Activated CD4-positive, alpha-beta T cell treated with anti-CD3 and anti-CD28 coated beads, Interleukin-2, amount 10 ng/mL, durations not matched to agents 7 days and 5 days (primary cell): ENCODE measurements around the gene ANXA1. TPM values are rescaled to one million over a fixed set of nuclear protein-coding genes. Genes with fewer than 3 reads are reported as not detected.
A peak's percentile ranks its signal among the peaks of the same experiment; 100 is the strongest.
"Not testable (repeated sequence)": the region's sequence is repeated elsewhere in the genome, so short reads cannot be mapped to it uniquely, and the experiment has no call there.

Source experiments
- CTCF ChIA-PET: fragments of 350-600 bp; sonication (Branson Sonifier 250); formaldehyde crosslinking; loops from one replicate; lab custom pipeline; 2021; ENCODE audit warnings: antibody characterized with exemption; lab: Charles Lee
- POLR2A ChIA-PET: fragments of 350-600 bp; sonication (Branson Sonifier 250); formaldehyde crosslinking; loops from one replicate; lab custom pipeline; 2021; ENCODE audit warnings: antibody characterized with exemption; lab: Charles Lee
- DNase-seq: peaks from one replicate; pipeline ENCODE4 v3.0.0-alpha.2; 2020
- H3K27ac Mint-ChIP-seq: one replicate; pipeline ENCODE4 v1.8.0; 2021; ENCODE audit warnings: mild to moderate bottlenecking, moderate library complexity, mixed read lengths
- H3K27me3 Mint-ChIP-seq: one replicate; pipeline ENCODE4 v1.8.0; 2021; ENCODE audit warnings: mixed read lengths
- H3K36me3 Mint-ChIP-seq: one replicate; pipeline ENCODE4 v1.8.0; 2021; ENCODE audit warnings: low read depth, mixed read lengths
- H3K4me1 Mint-ChIP-seq: one replicate; pipeline ENCODE4 v1.8.0; 2021; ENCODE audit warnings: mixed read lengths
- H3K4me3 Mint-ChIP-seq: one replicate; pipeline ENCODE4 v1.8.0; 2021; ENCODE audit warnings: mild to moderate bottlenecking, moderate library complexity, mixed read lengths
- H3K9me3 Mint-ChIP-seq: one replicate; pipeline ENCODE4 v1.8.0; 2021; ENCODE audit warnings: mixed read lengths
- total RNA-seq, 2 experiments: library from RNA; stranded (reverse); gene quantifications; one replicate each; pipeline ENCODE4 v1.2.3, GENCODE V29; 2021

The ANXA1 gene
- 100 to 1,000 TPM; 106 to 116 TPM for total RNA-seq

GRCh38 chr9:73151653-73152542 lies at the start of gene ANXA1:
Gene ANXA1, plus strand, starts transcription at chr9:73151865. Its CDS starts 6,671 bp downstream, at chr9:73158536.
- DNase-seq = peak; percentile 48
- CTCF ChIA-PET = interaction anchor here (0.9 to 1.3 kb wide), 3 partner anchors 19 to 44 kb away, joined by 3 to 6 read pairs (median 3); no protein-coding TSS in a partner anchor
- Mint-ChIP-seq H3K36me3 (peaks cover 18% of the 10 kb centered on the region), H3K9me3 (no peaks in the 10 kb centered on the region), H3K27me3 (no peaks in the 10 kb centered on the region), H3K4me1 (peaks cover 75% of the 10 kb centered on the region), H3K27ac (peak within 1 kb of the TSS; percentile 88), H3K4me3 (peak within 1 kb of the TSS; percentile 84)
- POLR2A ChIA-PET = no interaction called here

- Mint-ChIP-seq H3K27ac (no peak overlapping the region), H3K4me3 (no peak overlapping the region), H3K27me3 (peaks cover 9% of the 10 kb centered on the region), H3K36me3 (no peaks in the 10 kb centered on the region), H3K4me1 (no peaks in the 10 kb centered on the region), H3K9me3 (no peaks in the 10 kb centered on the region)
- POLR2A ChIA-PET = no interaction called here
- CTCF ChIA-PET = no interaction called here
- no peak for DNase-seq
These were observed 47.3 kb upstream of the ANXA1 start for GRCh38 chr9:73104342-73104741.

GRCh38 chr9:73104921-73105320 lies 46.7 kb upstream of the ANXA1 start:
- Mint-ChIP-seq H3K4me1 (no peaks in the 10 kb centered on the region), H3K36me3 (no peaks in the 10 kb centered on the region), H3K27ac (no peak overlapping the region), H3K4me3 (no peak overlapping the region), H3K27me3 (peaks cover 9% of the 10 kb centered on the region), H3K9me3 (no peaks in the 10 kb centered on the region)
- ChIA-PET POLR2A (no interaction called here), CTCF (no interaction called here)
- DNase-seq = no peak

GRCh38 chr9:73107489-73108069 lies 44.1 kb upstream of the ANXA1 start:
- not testable (repeated sequence) for H3K36me3 Mint-ChIP-seq, H3K4me1 Mint-ChIP-seq, H3K4me3 Mint-ChIP-seq, H3K27ac Mint-ChIP-seq, H3K27me3 Mint-ChIP-seq, H3K9me3 Mint-ChIP-seq
- peak; percentile 72 for DNase-seq
- CTCF ChIA-PET = interaction anchor here (0.6 to 2.4 kb wide), 10 partner anchors 10 to 1469 kb away, joined by 3 to 15 read pairs (median 6); no protein-coding TSS in a partner anchor
- POLR2A ChIA-PET = interaction anchor here (0.7 to 1.0 kb wide), 2 partner anchors 48 to 75 kb away, joined by 3 to 6 read pairs; no protein-coding TSS in a partner anchor

GRCh38 chr9:73114058-73114457 lies 37.6 kb upstream of the ANXA1 start:
- H3K27ac Mint-ChIP-seq = no peak overlapping the region
- no peaks in the 10 kb centered on the region for H3K9me3 Mint-ChIP-seq
- H3K4me1 Mint-ChIP-seq = peaks cover 34% of the 10 kb centered on the region
- DNase-seq = no peak
- POLR2A ChIA-PET = interaction anchor here (0.6 kb wide), 1 partner anchor 57 kb away, joined by 3 read pairs; no protein-coding TSS in a partner anchor
- no peaks in the 10 kb centered on the region for H3K27me3 Mint-ChIP-seq
- CTCF ChIA-PET = interaction anchor here (1.0 to 1.3 kb wide), 2 partner anchors 19 to 63 kb away, joined by 3 read pairs; no protein-coding TSS in a partner anchor
- no peaks in the 10 kb centered on the region for H3K36me3 Mint-ChIP-seq
- no peak overlapping the region for H3K4me3 Mint-ChIP-seq

GRCh38 chr9:73114958-73115357 lies 36.7 kb upstream of the ANXA1 start:
- Mint-ChIP-seq H3K9me3 (no peaks in the 10 kb centered on the region), H3K4me1 (peaks cover 34% of the 10 kb centered on the region), H3K36me3 (no peaks in the 10 kb centered on the region), H3K27ac (no peak overlapping the region), H3K4me3 (no peak overlapping the region), H3K27me3 (no peaks in the 10 kb centered on the region)
- POLR2A ChIA-PET = no interaction called here
- DNase-seq = no peak
- CTCF ChIA-PET = interaction anchor here (0.7 to 0.8 kb wide), 2 partner anchors 15 to 38 kb away, joined by 3 read pairs; no protein-coding TSS in a partner anchor

- Mint-ChIP-seq H3K9me3 (peaks cover 3% of the 10 kb centered on the region), H3K4me1 (peaks cover 34% of the 10 kb centered on the region), H3K4me3 (no peak overlapping the region), H3K27ac (no peak overlapping the region), H3K27me3 (no peaks in the 10 kb centered on the region), H3K36me3 (no peaks in the 10 kb centered on the region)
- ChIA-PET POLR2A (no interaction called here), CTCF (no interaction called here)
- DNase-seq = no peak
These were observed 35.6 kb upstream of the ANXA1 start for GRCh38 chr9:73116031-73116430.

- Mint-ChIP-seq H3K4me1 (peaks cover 34% of the 10 kb centered on the region), H3K4me3 (no peak overlapping the region), H3K9me3 (peaks cover 3% of the 10 kb centered on the region), H3K27ac (no peak overlapping the region), H3K27me3 (no peaks in the 10 kb centered on the region), H3K36me3 (no peaks in the 10 kb centered on the region)
- ChIA-PET CTCF (interaction anchor here (1.0 to 1.1 kb wide), 3 partner anchors 9 to 36 kb away, joined by 3 to 5 read pairs (median 5); no protein-coding TSS in a partner anchor), POLR2A (no interaction called here)
- no peak for DNase-seq
These were observed 34.8 kb upstream of the ANXA1 start for GRCh38 chr9:73116880-73117279.

GRCh38 chr9:73118286-73118685 lies 33.4 kb upstream of the ANXA1 start:
- peaks cover 3% of the 10 kb centered on the region for H3K9me3 Mint-ChIP-seq
- H3K4me3 Mint-ChIP-seq = no peak overlapping the region
- ChIA-PET POLR2A (no interaction called here), CTCF (interaction anchor here (0.8 to 1.8 kb wide), 2 partner anchors 12 to 19 kb away, joined by 3 to 4 read pairs; no protein-coding TSS in a partner anchor)
- H3K27me3 Mint-ChIP-seq = no peaks in the 10 kb centered on the region
- H3K36me3 Mint-ChIP-seq = no peaks in the 10 kb centered on the region
- peaks cover 34% of the 10 kb centered on the region for H3K4me1 Mint-ChIP-seq
- DNase-seq = no peak
- H3K27ac Mint-ChIP-seq = no peak overlapping the region

- Mint-ChIP-seq H3K27ac (no peak overlapping the region), H3K36me3 (no peaks in the 10 kb centered on the region), H3K4me3 (no peak overlapping the region), H3K4me1 (peaks cover 29% of the 10 kb centered on the region), H3K9me3 (peaks cover 3% of the 10 kb centered on the region), H3K27me3 (no peaks in the 10 kb centered on the region)
- no peak for DNase-seq
- ChIA-PET CTCF (interaction anchor here (0.8 to 2.2 kb wide), 4 partner anchors 10 to 19 kb away, joined by 3 to 6 read pairs (median 4); no protein-coding TSS in a partner anchor), POLR2A (no interaction called here)
These were observed 32.6 kb upstream of the ANXA1 start for GRCh38 chr9:73118898-73119554.

- Mint-ChIP-seq H3K27ac (no peak overlapping the region), H3K27me3 (no peaks in the 10 kb centered on the region), H3K4me3 (no peak overlapping the region), H3K9me3 (peaks cover 3% of the 10 kb centered on the region), H3K4me1 (peaks cover 9% of the 10 kb centered on the region), H3K36me3 (no peaks in the 10 kb centered on the region)
- ChIA-PET POLR2A (no interaction called here), CTCF (no interaction called here)
- no peak for DNase-seq
These were observed 30.2 kb upstream of the ANXA1 start for GRCh38 chr9:73121375-73121935.

- Mint-ChIP-seq H3K27ac (no peak overlapping the region), H3K27me3 (no peaks in the 10 kb centered on the region), H3K4me1 (peaks cover 3% of the 10 kb centered on the region), H3K4me3 (no peak overlapping the region), H3K36me3 (no peaks in the 10 kb centered on the region), H3K9me3 (peaks cover under 1% of the 10 kb centered on the region)
- ChIA-PET POLR2A (no interaction called here), CTCF (interaction anchor here (0.5 to 0.9 kb wide), 2 partner anchors 18 to 1694 kb away, joined by 3 to 4 read pairs; no protein-coding TSS in a partner anchor)
- no peak for DNase-seq
These were observed 26.0 kb upstream of the ANXA1 start for GRCh38 chr9:73125651-73126050.
